HG02588 (cell line): ENCODE data around the gene NCAPD3.
A peak's percentile ranks its signal among the peaks of the same experiment; 100 is the strongest.

Experiments used
- ATAC-seq: cut with Tn5 transposase; IDR thresholded peaks from one replicate; pipeline ENCODE4 v1.9.1; 2021; ENCODE audit warnings: mild to moderate bottlenecking, moderate library complexity; ENCODE audit not compliant: unreplicated experiment

NCAPD3 gene

DNA sequence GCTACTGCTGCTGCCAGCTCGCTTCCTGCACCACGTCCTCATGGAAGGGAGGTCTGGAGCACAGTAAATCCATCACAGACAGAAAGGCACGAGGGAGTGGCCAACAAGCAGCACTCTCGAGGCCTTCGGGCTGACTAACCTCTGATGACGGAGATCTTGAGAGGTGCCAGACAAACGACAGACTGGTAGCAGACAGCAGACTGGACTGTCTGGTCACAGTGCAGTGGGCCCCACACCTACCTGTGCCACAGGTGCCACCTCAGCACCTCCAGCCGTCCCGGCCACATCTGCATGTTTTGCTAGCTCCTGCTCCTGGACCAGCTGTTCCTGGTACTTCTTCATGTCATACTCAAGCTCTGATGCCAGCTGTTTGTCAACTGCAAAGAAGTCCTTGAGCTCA lies 64.1 kb downstream of the NCAPD3 start:
- ATAC-seq: no peak

DNA sequence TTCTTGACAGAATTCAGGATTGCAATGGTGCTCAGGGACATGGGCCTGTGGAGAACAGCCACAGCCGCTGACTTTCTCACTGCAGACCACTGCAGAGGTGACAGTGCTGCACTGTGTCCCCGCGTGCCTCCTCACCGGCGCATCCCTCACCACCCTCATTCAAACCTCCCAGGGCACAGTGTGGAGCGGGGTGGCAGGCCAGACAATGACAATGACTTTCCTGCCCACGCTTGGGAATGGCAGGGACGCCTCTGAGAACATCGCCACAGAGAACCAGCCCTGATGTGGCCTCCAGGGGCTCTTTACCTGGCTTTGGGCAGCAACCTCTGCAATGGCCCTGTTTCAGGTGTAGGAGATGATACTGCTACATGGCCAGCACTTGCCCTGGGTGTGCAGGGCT lies 65.7 kb downstream of the NCAPD3 start:
- no peak for ATAC-seq

DNA sequence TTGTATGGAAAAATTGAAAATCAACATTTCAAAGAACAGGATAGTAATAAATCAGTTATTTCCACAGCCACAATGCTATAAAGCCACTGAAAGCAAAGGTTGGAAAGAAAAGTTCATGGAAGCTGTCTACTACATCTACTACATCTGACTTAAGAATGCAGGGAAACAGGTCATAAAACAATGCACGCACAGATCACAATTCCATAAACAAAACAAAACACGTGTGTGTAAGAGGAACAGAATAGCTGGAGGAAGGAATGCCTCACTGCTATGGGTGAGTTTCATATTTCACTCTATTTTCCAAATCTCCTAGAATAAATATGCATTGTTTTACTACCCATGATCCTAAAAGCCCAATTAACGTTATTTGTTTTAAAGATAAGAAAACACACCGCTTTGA lies 66.3 kb downstream of the NCAPD3 start:
- no peak for ATAC-seq

DNA sequence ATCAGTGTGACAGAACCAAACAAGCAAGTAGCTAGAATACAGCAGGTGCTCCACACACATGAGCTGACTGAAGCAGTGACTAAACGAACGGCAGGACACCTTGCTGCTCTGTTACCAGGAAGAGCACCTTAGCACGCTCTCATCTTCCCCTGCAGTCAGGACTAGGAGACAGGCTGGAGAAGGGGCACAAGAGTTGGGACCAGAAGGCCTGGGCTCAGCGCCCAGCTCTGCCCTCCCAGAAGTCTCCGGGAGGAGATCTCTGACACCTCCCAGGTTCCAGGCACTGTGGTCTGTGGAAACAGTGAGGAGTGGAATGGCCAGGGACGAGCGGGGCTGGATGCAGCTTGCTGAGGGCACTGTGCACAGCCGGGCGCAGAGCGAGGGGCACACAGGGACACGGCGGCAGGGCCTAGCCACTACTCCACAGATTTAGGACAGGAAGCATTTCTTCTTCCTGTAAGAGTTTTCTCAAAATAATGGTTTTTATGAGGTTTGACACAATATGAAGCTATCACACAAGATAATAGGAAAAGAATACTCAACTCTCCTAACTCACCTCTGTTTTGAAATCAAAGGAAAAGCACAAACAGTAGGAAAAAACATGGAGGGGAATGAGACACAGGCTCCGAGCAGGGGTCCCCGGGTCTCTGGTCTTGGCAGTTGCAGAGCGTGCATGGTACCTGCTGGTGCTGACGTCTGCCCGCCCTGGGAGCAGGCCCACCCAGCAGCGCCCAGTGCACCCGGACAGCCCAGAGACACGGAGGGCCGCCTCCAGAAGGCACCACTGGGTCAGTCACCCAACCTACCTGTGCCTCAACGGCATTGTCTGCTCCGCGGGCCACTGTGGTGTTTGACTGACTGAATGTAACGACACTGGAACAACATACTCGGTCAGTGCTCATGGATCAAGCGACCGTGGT lies 67.6 kb downstream of the NCAPD3 start:
- ATAC-seq: no peak

DNA sequence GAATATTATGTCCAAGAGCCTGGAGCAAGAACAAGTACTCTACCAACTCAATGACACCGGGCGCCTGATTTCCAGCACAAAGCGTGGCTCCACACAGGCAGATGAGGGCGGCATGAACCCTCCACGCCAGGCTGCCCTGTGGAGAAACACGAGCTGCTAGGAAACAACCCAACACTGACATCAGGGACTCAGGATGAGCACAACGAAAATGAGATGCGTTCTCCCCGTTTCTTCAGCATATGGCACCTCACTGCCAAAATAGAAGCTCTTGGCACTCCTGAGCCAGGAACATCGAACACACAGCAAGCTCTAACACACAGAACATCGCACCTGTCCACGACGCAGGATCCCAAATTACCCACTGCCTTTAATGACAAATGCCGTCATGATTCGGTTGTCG lies 68.3 kb downstream of the NCAPD3 start:
- no peak for ATAC-seq

DNA sequence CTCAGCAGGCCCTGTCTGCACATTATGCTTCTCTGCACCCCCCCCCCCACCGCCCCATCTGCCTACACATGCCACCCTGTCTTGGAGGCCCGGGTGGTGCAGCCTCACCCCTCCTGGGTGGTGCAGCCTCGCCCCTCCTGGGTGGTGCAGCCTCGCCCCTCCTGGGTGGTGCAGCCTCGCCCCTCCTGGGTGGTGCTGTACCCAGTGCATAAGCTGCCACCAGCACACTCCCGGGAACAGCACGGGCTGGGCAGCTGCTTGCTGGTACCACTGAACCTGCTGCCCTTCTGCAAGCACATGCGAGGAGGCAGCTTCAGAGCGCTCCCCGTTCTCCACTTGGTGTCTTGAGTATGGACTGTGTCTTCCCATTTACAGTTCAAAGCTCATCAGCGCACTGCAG lies 69.3 kb downstream of the NCAPD3 start:
- no peak for ATAC-seq

DNA sequence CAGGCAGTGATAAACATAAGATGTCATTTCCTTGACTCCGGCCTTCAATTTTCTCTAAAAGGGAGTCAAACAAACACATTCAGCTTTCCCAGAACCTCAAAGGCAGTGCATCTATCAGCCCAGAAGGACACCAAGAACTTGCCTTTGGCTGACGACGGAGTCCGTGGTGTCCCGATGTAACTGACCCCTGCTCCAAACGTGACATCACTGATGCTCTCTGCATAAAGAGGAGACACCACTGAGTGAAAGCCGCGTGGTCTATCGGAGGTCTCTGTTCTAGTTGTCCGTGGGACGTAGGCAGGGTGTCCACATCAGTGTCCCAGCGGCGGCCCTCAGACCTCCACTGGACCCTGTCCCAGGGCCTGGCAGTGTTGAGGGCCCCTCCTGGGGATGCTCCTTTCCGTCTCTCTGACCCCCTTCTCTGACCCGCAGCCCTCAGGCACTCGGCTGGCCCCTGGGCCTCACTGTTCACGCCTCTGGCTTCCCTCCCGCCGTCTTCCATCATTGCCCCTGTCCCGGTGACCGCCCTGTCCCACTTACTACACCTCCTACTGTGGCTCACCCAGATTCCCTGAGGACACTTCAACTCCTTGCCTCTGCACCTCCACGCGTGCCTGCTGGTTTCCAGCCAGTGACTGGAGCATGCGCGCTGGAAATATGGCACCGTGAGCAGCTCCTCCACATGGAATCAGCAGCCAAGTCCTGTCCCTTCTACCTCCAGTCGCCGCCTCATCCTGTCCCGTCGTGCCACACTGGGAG lies 70.4 kb downstream of the NCAPD3 start:
- ATAC-seq: no peak

DNA sequence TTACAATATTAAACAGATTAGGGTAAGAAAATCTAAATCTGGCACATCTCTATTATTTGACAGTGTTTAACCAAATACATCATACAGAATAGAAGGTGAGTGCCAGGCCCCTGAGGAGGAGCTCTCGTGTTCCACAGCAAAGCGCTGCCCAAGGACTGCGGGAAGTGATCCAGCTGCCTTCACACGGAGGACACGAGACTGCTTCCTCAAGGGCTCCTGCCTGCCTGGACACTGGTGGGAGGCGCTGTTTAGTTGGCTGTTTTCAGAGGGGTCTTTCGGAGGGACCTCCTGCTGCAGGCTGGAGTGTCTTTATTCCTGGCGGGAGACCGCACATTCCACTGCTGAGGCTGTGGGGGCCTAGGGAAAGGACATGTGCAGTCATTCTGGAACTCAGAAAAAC lies 71.1 kb downstream of the NCAPD3 start:
- no peak for ATAC-seq

DNA sequence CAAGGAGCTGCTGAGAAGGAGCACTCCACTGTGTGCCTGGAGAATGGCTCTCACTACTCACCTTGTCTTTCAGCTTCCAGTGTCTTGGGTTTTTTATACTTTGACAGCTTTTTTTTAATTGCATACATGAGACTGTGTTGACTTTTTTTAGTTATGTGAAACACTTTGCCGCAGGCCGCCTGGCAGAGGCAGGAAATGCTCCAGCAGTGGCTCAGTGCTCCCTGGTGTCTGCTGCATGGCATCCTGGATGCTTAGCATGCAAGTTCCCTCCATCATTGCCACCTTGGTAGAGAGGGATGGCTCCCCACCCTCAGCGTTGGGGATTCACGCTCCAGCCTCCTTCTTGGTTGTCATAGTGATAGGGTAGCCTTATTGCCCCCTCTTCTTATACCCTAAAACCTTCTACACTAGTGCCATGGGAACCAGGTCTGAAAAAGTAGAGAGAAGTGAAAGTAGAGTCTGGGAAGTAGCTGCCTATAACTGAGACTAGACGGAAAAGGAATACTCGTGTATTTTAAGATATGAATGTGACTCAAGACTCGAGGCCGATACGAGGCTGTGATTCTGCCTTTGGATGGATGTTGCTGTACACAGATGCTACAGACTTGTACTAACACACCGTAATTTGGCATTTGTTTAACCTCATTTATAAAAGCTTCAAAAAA lies 72.6 kb downstream of the NCAPD3 start:
- no peak for ATAC-seq

DNA sequence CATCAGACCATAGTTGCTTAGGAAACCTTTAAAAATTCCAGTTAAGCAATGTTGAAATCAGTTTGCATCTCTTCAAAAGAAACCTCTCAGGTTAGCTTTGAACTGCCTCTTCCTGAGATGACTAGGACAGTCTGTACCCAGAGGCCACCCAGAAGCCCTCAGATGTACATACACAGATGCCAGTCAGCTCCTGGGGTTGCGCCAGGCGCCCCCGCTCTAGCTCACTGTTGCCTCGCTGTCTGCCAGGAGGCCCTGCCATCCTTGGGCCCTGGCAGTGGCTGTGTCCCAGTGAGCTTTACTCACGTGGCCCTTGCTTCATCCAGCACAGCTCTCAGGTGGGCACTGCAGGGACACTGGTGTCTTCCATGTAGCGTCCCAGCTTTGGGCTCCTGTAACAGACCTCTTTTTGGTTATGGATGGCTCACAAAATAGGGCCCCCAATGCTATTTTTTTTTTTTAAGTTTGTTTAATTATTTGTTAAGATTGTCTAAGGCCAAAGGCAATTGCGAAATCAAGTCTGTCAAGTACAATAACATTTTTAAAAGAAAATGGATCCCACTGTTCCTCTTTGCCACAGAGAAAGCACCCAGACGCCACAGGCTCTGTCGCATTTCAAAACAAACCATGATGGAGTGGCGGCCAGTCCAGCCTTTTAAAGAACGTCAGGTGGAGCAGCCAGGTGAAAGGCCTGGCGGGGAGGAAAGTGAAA lies 73.4 kb downstream of the NCAPD3 start:
- ATAC-seq: no peak

DNA sequence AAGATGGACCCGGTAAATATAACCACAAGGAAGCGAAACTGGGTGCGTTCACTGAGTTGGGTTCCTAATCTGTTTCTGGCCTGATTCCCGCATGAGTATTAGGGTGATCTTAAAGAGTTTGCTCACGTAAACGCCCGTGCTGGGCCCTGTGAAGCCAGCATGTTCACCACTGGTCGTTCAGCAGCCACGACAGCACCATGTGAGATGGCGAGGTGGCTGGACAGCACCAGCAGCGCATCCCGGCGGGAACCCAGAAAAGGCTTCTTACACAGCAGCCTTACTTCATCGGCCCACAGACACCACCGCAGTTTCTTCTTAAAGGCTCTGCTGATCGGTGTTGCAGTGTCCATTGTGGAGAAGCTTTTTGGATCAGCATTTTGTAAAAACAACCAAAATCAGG lies 74.4 kb downstream of the NCAPD3 start:
- ATAC-seq: no peak

DNA sequence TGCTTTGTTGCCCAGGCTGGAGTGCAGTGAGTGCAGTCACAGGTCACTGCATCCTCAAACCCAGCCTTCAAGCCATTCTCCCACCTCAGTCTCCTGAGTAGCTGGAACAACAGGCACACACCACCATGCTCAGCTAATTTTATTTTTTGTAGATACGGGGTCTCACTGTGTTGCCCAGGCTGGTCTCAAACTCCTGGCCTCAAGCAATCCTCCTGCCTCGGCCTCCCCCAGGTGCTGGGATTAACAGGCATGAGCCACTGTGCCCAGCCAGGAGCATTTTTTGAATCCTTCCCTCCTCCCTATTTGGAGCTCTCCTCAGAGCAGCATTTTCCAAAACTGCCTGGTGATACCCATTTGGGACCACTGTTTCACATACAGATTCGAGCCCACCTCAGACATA lies 77.2 kb downstream of the NCAPD3 start:
- no peak for ATAC-seq

DNA sequence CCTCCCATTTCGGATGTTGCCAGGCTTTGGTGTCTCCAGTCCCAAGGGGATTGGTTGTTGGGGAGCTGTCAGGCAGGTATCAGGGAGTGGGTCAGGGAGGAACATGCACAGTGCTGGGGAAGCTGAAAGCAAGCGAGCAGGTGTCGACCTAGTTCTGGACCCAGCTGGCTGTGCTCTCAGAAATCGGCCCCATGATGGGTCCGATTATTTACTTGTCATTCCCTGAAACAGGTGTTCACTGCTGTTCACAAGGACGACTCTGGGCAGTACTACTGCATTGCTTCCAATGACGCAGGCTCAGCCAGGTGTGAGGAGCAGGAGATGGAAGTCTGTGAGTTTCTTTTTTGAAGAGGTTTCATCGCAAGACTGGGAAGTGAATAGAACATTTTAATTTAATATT lies 78.1 kb downstream of the NCAPD3 start:
- no peak for ATAC-seq

DNA sequence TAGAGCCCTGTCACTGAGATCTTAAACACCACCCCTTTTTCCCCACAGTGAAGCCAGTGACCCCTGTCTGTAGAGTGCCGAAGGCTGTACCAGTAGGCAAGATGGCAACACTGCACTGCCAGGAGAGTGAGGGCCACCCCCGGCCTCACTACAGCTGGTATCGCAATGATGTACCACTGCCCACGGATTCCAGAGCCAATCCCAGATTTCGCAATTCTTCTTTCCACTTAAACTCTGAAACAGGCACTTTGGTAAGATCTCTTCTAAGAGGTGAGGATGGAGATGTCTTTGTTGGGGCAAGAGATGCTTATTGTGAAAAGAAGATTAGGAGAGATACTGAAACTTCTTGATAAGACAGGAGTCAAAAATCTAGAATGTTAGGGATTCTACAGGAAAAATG lies 79.0 kb downstream of the NCAPD3 start:
- no peak for ATAC-seq

DNA sequence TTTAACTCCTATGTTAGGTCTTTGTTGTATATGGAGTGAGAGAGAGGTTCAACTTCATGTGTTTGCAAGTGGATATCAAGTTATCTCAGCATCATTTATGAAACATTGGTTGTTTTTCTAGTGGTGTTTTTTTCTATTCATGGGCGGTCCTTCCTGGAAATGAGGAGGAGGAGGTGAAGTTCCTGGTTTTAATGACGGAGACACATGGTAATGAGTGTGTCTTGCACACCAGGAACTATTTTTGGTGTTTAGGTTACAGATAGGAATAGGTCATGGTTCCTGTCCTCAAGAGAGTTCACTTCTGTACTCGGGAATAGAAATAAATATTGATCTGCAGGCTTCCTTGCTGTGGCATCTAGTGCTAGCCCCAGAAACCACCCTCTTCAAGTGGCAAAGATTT lies 80.0 kb downstream of the NCAPD3 start:
- ATAC-seq: no peak

DNA sequence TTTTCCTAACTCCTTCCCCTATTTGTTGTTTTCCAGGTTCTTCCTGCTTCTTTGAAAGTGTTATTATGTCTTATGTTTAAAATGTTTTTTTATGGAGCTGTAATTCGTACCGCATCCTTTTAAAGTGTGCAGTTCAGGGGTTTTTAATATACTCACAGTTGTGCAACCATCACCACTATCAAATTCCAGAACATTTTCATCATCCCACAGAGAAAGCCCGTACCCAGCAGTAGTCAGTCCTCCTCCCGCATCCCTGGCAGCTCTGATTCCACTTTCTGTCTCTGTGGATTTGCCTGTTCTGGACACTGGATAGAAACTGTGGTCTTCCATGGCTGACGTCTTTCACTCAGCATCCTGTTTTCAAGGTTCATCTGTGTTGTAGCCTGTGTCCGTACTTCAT lies 81.2 kb downstream of the NCAPD3 start:
- no peak for ATAC-seq

DNA sequence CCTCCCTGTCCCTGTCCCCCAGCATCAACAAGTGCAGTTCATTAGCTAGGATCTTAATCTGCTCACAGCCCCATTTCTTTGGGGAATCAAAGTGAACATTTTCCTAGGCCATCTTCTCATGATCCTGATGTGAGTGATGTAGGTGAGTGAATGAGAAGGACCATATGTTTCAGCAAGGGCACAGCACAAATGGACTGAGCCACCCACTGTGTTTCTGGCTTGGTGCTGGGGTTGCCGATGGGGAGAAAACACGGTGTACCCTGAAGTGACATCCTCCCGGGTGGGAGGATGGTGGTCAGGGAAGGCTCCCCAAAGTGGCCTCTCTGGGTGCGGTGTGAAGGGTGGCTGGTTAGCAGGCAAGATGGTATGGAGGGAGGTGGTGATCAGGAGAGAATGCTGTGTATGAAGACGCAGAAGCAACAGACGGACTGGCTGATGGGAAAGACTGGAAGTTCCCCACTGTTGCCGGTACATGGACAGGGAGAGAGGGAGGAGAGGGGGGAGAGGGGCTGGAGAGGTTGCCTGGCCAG lies 82.7 kb downstream of the NCAPD3 start:
- no peak for ATAC-seq

DNA sequence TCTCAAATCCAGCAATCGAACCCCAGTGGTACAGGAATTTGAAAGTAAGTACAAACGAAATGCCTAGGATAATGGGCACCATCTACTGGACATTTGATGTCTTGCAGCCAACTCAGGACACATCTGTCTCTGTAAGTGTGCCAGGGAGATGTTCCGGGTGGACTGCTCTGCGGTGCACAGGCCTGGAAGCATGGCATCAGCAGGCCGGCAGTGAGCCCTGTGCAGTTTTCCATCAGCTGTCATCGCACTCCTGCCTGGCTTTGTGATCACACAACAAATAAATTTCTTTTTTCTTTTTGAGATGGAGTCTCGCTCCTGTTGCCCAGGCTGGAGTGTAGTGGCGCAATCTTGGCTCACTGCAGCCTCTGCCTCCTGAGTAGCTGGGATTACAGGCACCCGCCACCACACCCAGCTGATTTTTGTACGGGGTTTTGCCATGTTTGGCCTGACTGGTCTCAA lies 83.9 kb downstream of the NCAPD3 start:
- ATAC-seq: peak; percentile 70

DNA sequence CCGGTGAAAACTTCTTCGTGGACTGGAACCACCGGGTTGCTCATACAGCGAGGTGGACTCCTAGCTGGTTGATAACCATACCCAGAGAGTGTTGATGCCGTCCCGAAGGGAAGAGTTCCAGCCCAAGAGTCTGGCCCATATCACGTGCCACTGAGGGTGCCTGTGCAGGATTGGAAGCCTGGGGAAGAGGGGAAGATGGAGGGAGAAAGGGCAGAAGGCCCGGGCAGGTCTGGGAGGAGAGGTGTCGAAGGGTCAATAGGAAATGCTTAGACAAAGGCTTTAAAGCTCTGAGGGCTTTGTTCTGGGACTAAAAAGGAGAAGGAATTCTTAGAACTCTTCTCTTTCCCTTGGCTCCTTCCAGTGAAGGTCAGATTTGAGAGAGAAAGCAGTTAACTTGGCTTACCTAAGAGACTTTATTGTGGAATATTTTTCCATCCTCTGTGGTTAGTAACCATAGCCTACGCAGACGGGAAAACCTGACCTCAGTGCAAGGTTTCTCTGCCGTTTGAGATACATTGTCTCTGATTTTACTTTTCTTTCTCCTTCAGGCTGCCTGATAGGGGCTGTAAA lies 84.4 kb downstream of the NCAPD3 start:
- ATAC-seq: no peak

DNA sequence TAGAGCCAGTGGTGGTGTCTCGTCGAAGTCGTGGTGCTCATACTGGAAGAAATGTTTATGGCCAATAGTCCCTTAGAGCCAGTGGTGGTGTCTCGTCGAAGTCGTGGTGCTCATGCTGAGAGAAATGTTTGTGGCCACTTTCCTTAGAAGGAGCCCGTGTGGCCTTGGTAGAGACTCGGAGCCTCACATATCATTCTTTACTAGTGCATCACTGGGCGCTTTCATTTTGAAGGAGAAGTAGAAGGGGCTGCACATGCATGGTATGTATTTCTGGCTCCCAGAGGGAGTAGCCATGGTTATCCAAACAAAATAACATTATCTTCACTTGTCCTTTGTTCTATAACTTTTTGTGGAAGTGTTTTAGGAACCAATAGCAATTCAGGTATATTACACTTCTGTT lies 85.4 kb downstream of the NCAPD3 start:
- no peak for ATAC-seq
